ENCODE measurements around the gene COL26A1.

The COL26A1 gene

GRCh38 chr7:101559586-101559985 is 196.9 kb downstream of the COL26A1 start:
- no peak for TF ChIP-seq CTCF (IDR thresholded peaks at IDR 0.05)

GRCh38 chr7:101560856-101561255 is 198.2 kb downstream of the COL26A1 start:
- no peak for TF ChIP-seq CTCF (IDR thresholded peaks at IDR 0.05)

- TF ChIP-seq CTCF (IDR thresholded peaks at IDR 0.05), result no peak
These were observed 200.0 kb downstream of the COL26A1 start for GRCh38 chr7:101562531-101563197.

GRCh38 chr7:101563198-101563901 is 200.7 kb downstream of the COL26A1 start:
- no peak for TF ChIP-seq CTCF (IDR thresholded peaks at IDR 0.05)

- no peak for TF ChIP-seq CTCF (IDR thresholded peaks at IDR 0.05)
These were observed 201.5 kb downstream of the COL26A1 start for GRCh38 chr7:101563943-101564777.

GRCh38 chr7:101564778-101565211 is 202.1 kb downstream of the COL26A1 start:
- no peak for TF ChIP-seq CTCF (IDR thresholded peaks at IDR 0.05)

GRCh38 chr7:101565601-101566209 is 203.0 kb downstream of the COL26A1 start:
- TF ChIP-seq CTCF (IDR thresholded peaks at IDR 0.05), result no peak

All from LNCAP (cell line).